Peyer's patch (tissue), 4 donors: ENCODE measurements around the gene DNAJB11.

ENCODE experiments used
- CTCF ChIP-seq, 6 experiments: fragments of 450-650 bp in 4 of 6; fragments of 200-600 bp in 2 of 6; sonication (generic) in 1 of 6; IDR thresholded peaks; one replicate each; pipeline ENCODE4 v1.5.1; 2017 to 2019; ENCODE audit warnings: antibody characterized with exemption in 6 of 6, mild to moderate bottlenecking in 3 of 6, moderate library complexity in 1 of 6
- POLR2A ChIP-seq, 2 donors: fragments of 450-650 bp; IDR thresholded peaks; one replicate each; pipeline ENCODE4 v1.5.1; 2017; ENCODE audit warnings: antibody characterized with exemption in 2 of 2, mild to moderate bottlenecking in 2 of 2, moderate library complexity in 2 of 2

- no peak for TF ChIP-seq CTCF (IDR thresholded peaks at IDR 0.05)
- TF ChIP-seq POLR2A (IDR thresholded peaks at IDR 0.05) = no peak
These were observed 58.2 kb downstream of the DNAJB11 start for GRCh38 chr3:186628756-186629155.
